ENCODE measurements around the gene TLCD3A.
"Not testable (repeated sequence)": the region's sequence is repeated elsewhere in the genome, so short reads cannot be mapped to it uniquely, and the experiment has no call there.

The TLCD3A gene

DNA sequence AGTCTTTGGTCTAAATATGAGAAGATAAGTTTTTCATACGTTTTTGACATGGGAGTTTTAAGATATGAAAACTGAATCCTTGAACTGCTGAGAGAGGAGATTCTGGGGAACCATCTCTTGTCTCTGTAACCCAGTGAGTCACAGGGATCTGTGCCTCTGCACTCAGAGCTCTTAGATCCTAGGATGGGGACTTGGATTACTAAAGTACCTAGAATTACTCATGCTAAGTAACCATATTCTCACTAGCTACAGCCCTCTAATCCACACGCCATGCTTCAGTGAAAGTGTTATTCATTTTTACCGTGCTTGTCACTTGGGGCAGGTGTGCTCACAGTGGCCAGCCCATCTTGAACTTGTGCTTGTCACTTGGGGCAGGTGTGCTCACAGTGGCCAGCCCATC is 51.7 kb downstream of the TLCD3A start:
- DNase-seq (ENCODE audit: extremely low read depth in 1 of 2, low read depth in 1 of 2): no peak

DNA sequence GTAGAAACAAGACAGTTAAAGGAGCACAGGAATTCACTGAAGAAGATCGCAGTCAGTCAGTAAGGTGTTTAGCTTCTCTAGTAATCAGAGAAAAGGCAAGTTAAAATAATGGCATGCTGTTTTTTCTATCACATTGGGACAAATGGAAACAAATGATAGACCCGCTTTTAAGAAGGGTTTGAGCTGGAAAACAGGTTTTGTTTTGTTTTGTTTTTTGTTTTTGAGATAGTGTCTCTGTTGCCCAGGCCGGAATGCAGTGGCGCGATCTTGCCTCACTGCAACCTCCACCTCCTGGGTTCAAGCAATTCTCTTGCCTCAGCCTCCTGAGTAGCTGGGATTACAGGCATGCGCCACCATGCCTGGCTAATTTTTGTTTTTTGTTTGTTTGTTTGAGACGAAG is 53.5 kb downstream of the TLCD3A start:
- DNase-seq (ENCODE audit: extremely low read depth in 1 of 2, low read depth in 1 of 2): not testable (repeated sequence)

DNA sequence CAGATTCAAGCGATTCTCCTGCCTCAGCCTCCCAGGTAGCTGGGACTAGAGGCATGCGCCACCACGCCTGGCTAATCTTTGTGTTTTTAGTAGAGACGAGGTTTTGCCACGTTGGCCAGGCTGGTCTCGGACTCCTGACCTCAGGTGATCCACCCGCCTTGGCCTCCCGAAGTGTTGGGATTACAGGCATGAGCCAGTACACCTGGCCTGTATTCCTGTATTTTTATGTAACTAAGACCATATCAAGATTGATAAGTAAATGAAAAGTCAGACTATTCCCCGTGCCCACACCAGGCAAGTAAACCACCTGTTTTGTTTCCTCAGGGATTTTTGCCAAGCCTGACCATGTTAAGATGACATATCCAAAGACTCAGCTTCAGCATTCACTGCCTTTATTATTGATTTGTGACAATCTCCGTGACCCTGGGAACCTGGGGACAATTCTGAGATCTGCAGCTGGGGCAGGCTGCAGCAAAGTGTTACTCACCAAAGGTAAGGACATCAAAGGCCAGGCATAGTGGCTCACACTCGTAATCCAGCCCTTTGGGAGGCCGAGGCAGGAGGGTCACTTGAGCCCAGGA is 55.3 kb downstream of the TLCD3A start:
- no peak for DNase-seq (ENCODE audit: extremely low read depth in 1 of 2, low read depth in 1 of 2)

GRCh38 chr17:788551-788950 is 56.2 kb downstream of the TLCD3A start:
- no peak for DNase-seq (ENCODE audit: extremely low read depth in 1 of 2, low read depth in 1 of 2)

DNA sequence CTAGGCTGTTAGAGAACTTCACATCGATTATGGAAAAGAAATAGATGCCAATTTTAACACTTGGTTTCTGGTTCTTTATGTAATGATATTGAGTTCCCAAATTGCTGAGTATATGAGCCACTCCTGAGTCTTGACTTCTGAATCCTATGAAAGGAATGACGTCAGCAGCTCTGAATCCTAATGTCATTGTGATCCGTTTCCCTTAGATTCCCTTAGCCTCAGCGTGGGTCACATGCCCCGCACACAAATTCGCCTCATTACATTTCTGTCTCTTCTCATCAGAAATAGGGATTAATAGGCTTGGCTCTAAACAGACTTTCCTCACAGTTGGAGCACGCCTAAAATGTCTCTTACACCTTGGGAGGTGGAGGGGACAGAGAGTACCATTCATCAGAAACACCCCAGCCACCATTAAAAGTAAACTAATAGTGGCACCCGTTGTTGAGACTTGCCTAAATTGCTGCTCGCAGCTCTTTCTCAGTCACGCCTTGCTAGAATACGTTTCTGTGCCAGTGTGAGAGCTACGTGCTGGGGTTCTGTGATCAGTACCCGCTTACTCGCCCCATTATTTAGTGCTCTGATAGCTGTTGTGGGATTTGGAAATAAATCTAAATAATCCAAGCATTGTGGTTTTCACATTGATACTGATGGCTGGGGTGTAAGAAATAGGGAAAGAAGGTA is 56.9 kb downstream of the TLCD3A start:
- no peak for DNase-seq (ENCODE audit: extremely low read depth in 1 of 2, low read depth in 1 of 2)

DNA sequence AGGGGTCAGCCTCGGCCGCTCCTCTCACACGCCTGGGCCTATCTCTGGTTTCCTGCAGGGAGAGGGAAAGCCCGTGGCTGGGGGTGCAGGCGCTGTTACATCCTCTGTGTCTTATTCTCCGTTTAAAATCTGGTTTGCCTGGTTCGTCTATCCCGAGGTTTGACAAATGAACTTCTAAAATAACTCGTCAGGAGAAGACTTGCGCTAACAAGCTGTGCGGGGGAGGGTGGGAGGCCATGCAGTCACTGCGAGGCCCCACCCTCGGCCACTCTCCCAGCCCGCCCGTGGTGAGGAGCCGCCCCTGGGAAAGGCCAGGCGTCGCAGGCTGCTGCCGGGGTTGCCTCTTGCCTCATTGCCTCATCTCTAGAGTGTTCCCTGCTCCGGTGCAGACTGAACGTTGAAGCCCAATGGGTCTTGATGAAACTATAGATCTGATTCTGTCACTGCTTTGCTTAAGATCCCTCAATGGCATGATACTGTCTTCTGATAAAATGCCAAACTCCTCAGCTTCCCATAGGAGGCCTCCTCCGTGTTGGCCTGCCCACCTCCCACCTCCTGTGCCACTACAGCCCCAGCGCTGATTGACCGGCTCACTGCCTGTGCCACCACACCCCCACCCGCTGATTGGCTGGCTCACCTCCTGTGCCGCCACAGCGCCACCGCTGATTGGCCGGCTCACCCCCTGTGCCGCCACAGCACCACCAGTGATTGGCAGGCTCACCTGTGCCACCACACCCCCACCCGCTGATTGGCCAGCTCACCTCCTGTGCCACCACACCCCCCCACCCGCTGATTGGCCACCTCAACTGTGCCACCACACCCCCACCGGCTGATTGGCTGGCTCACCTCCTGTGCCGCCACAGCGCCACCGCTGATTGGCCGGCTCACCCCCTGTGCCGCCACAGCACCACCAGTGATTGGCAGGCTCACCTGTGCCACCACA is 57.8 kb downstream of the TLCD3A start:
- DNase-seq (ENCODE audit: extremely low read depth in 1 of 2, low read depth in 1 of 2): not testable (repeated sequence)

DNA sequence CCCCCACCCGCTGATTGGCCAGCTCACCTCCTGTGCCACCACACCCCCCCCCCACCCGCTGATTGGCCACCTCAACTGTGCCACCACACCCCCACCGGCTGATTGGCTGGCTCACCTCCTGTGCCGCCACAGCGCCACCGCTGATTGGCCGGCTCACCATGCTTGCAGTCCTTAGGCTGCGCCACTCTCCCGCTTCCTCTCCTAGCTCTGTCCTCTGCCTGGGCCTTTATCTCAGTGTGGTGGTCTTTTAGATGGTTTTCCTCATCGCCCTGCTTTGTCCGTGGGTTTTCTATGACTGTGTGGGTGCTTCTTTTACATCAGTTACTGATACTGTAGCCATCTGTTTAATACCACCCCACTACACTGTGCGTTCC is 58.5 kb downstream of the TLCD3A start:
- DNase-seq (ENCODE audit: extremely low read depth in 1 of 2, low read depth in 1 of 2): not testable (repeated sequence)

DNA sequence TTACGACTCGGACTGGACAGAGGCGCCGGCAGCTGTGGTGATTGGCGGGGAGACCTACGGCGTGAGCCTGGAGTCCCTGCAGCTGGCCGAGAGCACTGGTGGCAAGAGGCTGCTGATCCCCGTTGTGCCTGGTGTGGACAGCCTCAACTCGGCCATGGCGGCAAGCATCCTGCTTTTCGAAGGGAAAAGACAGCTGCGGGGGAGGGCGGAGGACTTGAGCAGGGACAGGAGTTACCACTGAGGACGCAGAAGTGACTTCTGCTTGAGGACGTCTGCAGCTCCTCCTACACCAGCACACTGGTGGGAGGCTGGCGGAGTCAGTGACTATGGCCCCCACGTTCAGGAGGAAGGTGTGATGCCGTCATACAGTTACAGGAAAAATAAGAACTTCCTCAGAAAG is 59.4 kb downstream of the TLCD3A start:
- no peak for DNase-seq (ENCODE audit: extremely low read depth in 1 of 2, low read depth in 1 of 2)

DNA sequence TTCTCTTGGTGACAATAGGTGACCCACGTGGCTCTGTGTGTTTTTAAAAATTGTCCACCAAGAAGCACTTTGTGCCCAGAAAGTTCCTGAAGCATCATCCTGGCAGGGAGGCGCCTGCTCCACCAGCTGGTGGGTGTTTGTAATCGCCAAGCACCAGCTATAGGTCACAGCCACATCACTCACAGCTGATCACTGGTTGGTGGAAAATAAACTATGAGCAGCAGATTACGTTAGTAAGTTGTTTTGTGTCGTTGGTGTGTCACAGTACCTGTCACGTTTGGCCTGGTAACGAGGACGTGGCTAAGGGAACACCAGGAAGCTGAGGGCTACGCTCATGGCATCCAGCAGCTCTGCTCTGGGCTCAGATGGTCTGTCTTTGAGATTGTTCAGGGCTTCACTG is 59.9 kb downstream of the TLCD3A start:
- DNase-seq (ENCODE audit: extremely low read depth in 1 of 2, low read depth in 1 of 2): no peak
